Astrocyte of the spinal cord (primary cell): ENCODE data around the gene USPL1.

Experiments used
- DNase-seq: peaks from one replicate; pipeline ENCODE4 v3.0.0; 2011; ENCODE audit warnings: low read depth, low spot score
- H3K4me3 ChIP-seq: 2 replicates; pipeline ENCODE4 v1.5.1; 2011; ENCODE audit warnings: low read depth, mild to moderate bottlenecking, low read length, moderate library complexity
- CTCF ChIP-seq: IDR thresholded peaks from 2 replicates; pipeline ENCODE4 v1.5.1; 2012; ENCODE audit warnings: low read depth, mild to moderate bottlenecking, low read length, inconsistent platforms
- in situ Hi-C: cut with HindIII; loops from 2 replicates; pipeline ENCODE4 v1.10.0; 2017; ENCODE audit warnings: low sequenced_read_pairs

Gene USPL1

GRCh38 chr13:30619731-30620130 lies 2.0 kb downstream of the USPL1 start:
- no peak for TF ChIP-seq CTCF
- peak overlapping the region; percentile 100 for H3K4me3 ChIP-seq
- no peak for DNase-seq
- in situ Hi-C loops: no loop called here

GRCh38 chr13:30620941-30621340 lies 3.2 kb downstream of the USPL1 start:
- no peak for TF ChIP-seq CTCF
- H3K4me3 ChIP-seq: no peak overlapping the region
- no peak for DNase-seq
- in situ Hi-C loops: no loop called here

- in situ Hi-C loops: no loop called here
- no peak for DNase-seq
- no peak for TF ChIP-seq CTCF
- no peak overlapping the region for H3K4me3 ChIP-seq
Measured at GRCh38 chr13:30622551-30622950, 4.8 kb downstream of the USPL1 start.

- in situ Hi-C loops: no loop called here
- H3K4me3 ChIP-seq: no peak overlapping the region
- no peak for TF ChIP-seq CTCF
- no peak for DNase-seq
Measured at GRCh38 chr13:30623392-30623791, 5.7 kb downstream of the USPL1 start.

- no peak overlapping the region for H3K4me3 ChIP-seq
- DNase-seq: no peak
- in situ Hi-C loops: no loop called here
- no peak for TF ChIP-seq CTCF
Measured at GRCh38 chr13:30624630-30625029, 6.9 kb downstream of the USPL1 start.

- no peak overlapping the region for H3K4me3 ChIP-seq
- in situ Hi-C loops: no loop called here
- TF ChIP-seq CTCF: no peak
- DNase-seq: no peak
Measured at GRCh38 chr13:30629527-30629926, 11.8 kb downstream of the USPL1 start.

- in situ Hi-C loops: no loop called here
- DNase-seq: no peak
- TF ChIP-seq CTCF: no peak
- no peak overlapping the region for H3K4me3 ChIP-seq
Measured at GRCh38 chr13:30633861-30634260, 16.1 kb downstream of the USPL1 start.
